Ovary (tissue), 3 donors: ENCODE measurements around the gene PHB1.

Experiments
- CTCF ChIP-seq, 3 donors: fragments of 450-650 bp in 2 of 3; fragments of 200-600 bp in 1 of 3; IDR thresholded peaks; one replicate each; pipeline versions ENCODE4 v1.5.1 to v1.8.0; 2016 to 2022; ENCODE audit warnings: antibody characterized with exemption in 3 of 3, mild to moderate bottlenecking in 1 of 3
- EP300 ChIP-seq: sonication (generic); formaldehyde crosslinking; IDR thresholded peaks from one replicate; pipeline ENCODE4 v1.6.1; 2017; ENCODE audit warnings: antibody characterized with exemption
- donor health status: DM: no; HTN: no; CAD: no.

- TF ChIP-seq CTCF (IDR thresholded peaks at IDR 0.05) = no peak
- TF ChIP-seq EP300 = no peak
These were observed 12.0 kb downstream of the PHB1 start for GRCh38 chr17:49402706-49403105.
